Endothelial cell of umbilical vein (primary cell): ENCODE results near the gene BRF1.

ENCODE experiments used
- CTCF ChIP-seq, 2 donors: IDR thresholded peaks; 1 replicate in 1 of 2; 2 replicates in 1 of 2; pipeline ENCODE4 v1.5.1; 2011; ENCODE audit warnings: low read length in 2 of 2, mild to moderate bottlenecking in 2 of 2, moderate library complexity in 2 of 2, control low read depth in 1 of 2, inconsistent platforms in 1 of 2, low read depth in 1 of 2; ENCODE audit not compliant: insufficient read depth in 1 of 2; ENCODE audit errors: extremely low read depth in 1 of 2
- EZH2 ChIP-seq: IDR thresholded peaks from 2 replicates; pipeline ENCODE4 v1.6.1; 2012; ENCODE audit warnings: borderline replicate concordance, low read depth, mild to moderate bottlenecking, moderate library complexity, low read length, inconsistent platforms; ENCODE audit not compliant: severe bottlenecking
- JUN ChIP-seq: IDR thresholded peaks from 2 replicates; pipeline ENCODE4 v1.6.1; 2011; ENCODE audit warnings: borderline replicate concordance, low read depth; ENCODE audit not compliant: insufficient read length, insufficient read depth
- MYC ChIP-seq: IDR thresholded peaks from one replicate; pipeline ENCODE4 v1.6.1; 2011; ENCODE audit warnings: mild to moderate bottlenecking, low read depth, low read length
- POLR2A ChIP-seq: IDR thresholded peaks from 2 replicates; pipeline ENCODE4 v1.6.1; 2012; ENCODE audit warnings: low read depth, mild to moderate bottlenecking, control low read depth, low read length
- POLR2AphosphoS5 ChIP-seq: IDR thresholded peaks from 2 replicates; pipeline ENCODE4 v1.6.1; 2012; ENCODE audit warnings: low read depth, mild to moderate bottlenecking, control low read depth, low read length, moderate library complexity; ENCODE audit not compliant: insufficient read depth

- TF ChIP-seq POLR2AphosphoS5 (no peak), CTCF (IDR thresholded peaks at IDR 0.05; ENCODE audit: extremely low read depth in 1 of 2, insufficient read depth in 1 of 2, low read depth in 1 of 2, low read length in 2 of 2) (no peak), POLR2A (no peak), EZH2 (no peak), MYC (no peak), JUN (no peak)
These were observed 32.0 kb downstream of the BRF1 start for GRCh38 chr14:105268736-105269354.
